GM12878 (cell line): Measurements from ENCODE around the gene DDX51. TPM values are rescaled to one million over a fixed set of nuclear protein-coding genes. Genes with fewer than 3 reads are reported as not detected.

Source experiments
- ATAC-seq: fragments of 200-7000 bp; cut with Tn5 transposase; 3 replicates; pipeline ENCODE4 v1.9.1; 2020; ENCODE audit warnings: mild to moderate bottlenecking, moderate library complexity
- BruUV-seq: library from RNA; stranded (reverse); fragments of 400-500 nt; replicated peaks from 2 replicates; lab custom pipeline; 2021; lab: Mats Ljungman, UMichigan
- CTCF ChIA-PET: fragments of 300-600 bp; sonication (Branson Sonifier 250); formaldehyde crosslinking; extraction: SDS; loops from one replicate; lab custom pipeline; 2021; ENCODE audit warnings: inconsistent platforms; lab: Yijun Ruan, JAX
- POLR2A ChIA-PET: fragments of 350-600 bp; formaldehyde crosslinking; extraction: SDS; loops from one replicate; lab custom pipeline; 2021; ENCODE audit warnings: inconsistent platforms; lab: Charles Lee
- RAD21 ChIA-PET: fragments of 300-600 bp; sonication (Branson Sonifier 250); formaldehyde crosslinking; loops from one replicate; lab custom pipeline; 2023; ENCODE audit warnings: antibody characterized with exemption; ENCODE audit not compliant: unreplicated experiment; lab: Charles Lee
- SMC1A ChIA-PET: fragments of 300-600 bp; sonication (Branson Sonifier 250); formaldehyde crosslinking; loops from one replicate; lab custom pipeline; 2023; ENCODE audit not compliant: unreplicated experiment, uncharacterized antibody; lab: Charles Lee
- DNase-seq: peaks from one replicate; pipeline ENCODE4 v3.0.0-alpha.2; 2011; ENCODE audit warnings: low read depth, low spot score
- FAIRE-seq: peaks from 3 replicates; lab custom pipeline; 2011; peaks lifted over from hg19 to GRCh38; lab: Jason Lieb, UNC
- H2AFZ ChIP-seq: 2 replicates; pipeline ENCODE4 v1.6.0; 2011; ENCODE audit warnings: low read depth, low read length, control low read depth; ENCODE audit not compliant: control insufficient read depth
- H3K27ac ChIP-seq: 2 replicates; pipeline ENCODE4 v1.5.1; 2011; ENCODE audit warnings: control low read depth; ENCODE audit not compliant: control insufficient read depth, insufficient read depth
- H3K27me3 ChIP-seq, 2 experiments: replicated peaks in 1 of 2; 2 replicates each; pipeline versions ENCODE4 v1.6.0 to v1.6.1; 2011; ENCODE audit warnings: low read length in 1 of 2; ENCODE audit not compliant: control insufficient read depth in 2 of 2, insufficient read depth in 2 of 2
- H3K36me3 ChIP-seq, 2 experiments: 2 replicates each; pipeline ENCODE4 v1.5.1; 2011; ENCODE audit warnings: low read length in 1 of 2; ENCODE audit not compliant: control insufficient read depth in 2 of 2, insufficient read depth in 2 of 2
- H3K4me1 ChIP-seq: 2 replicates; pipeline ENCODE4 v1.6.1; 2011; ENCODE audit warnings: mild to moderate bottlenecking, low read length, moderate library complexity, mixed read lengths; ENCODE audit not compliant: control insufficient read depth, insufficient read depth
- H3K4me2 ChIP-seq: 2 replicates; pipeline ENCODE4 v1.6.0; 2011; ENCODE audit warnings: control low read depth; ENCODE audit not compliant: control insufficient read depth, insufficient read depth
- H3K4me3 ChIP-seq: fragments of 200-600 bp; sonication (generic); 2 replicates; pipeline ENCODE4 v1.5.1; 2016
- H3K79me2 ChIP-seq: 2 replicates; pipeline ENCODE4 v1.6.0; 2011; ENCODE audit warnings: low read length; ENCODE audit not compliant: control insufficient read depth, insufficient read depth
- H3K9ac ChIP-seq: 2 replicates; pipeline ENCODE4 v1.8.0; 2011; ENCODE audit warnings: low read length, control low read depth, mixed read lengths; ENCODE audit not compliant: control insufficient read depth, insufficient read depth
- H3K9me3 ChIP-seq: replicated peaks from 3 replicates; pipeline ENCODE4 v1.5.1; 2011; ENCODE audit warnings: mild to moderate bottlenecking, low read length; ENCODE audit not compliant: control insufficient read depth, insufficient read depth
- H4K20me1 ChIP-seq: 2 replicates; pipeline ENCODE4 v1.6.0; 2011; ENCODE audit not compliant: control insufficient read depth, insufficient read depth
- CBX5 ChIP-seq: sonication (generic); IDR thresholded peaks from 2 replicates; pipeline ENCODE4 v1.6.1; 2016; ENCODE audit warnings: low read depth, moderate library complexity, mild to moderate bottlenecking, inconsistent platforms
- EGR1 ChIP-seq, 2 experiments: IDR thresholded peaks; 1 replicate in 1 of 2; 2 replicates in 1 of 2; pipeline ENCODE4 v1.6.1; 2011 to 2012; ENCODE audit warnings: low read depth in 2 of 2, low read length in 2 of 2, borderline replicate concordance in 1 of 2, mild to moderate bottlenecking in 1 of 2, moderate library complexity in 1 of 2
- ETV6 ChIP-seq, 2 experiments: fragments of 450-650 bp in 1 of 2; IDR thresholded peaks in 1 of 2; conservative IDR thresholded peaks in 1 of 2; 2 replicates each; pipeline ENCODE4 v1.6.1; 2014; ENCODE audit warnings: antibody characterized with exemption in 1 of 2, borderline replicate concordance in 1 of 2, low read depth in 1 of 2, mild to moderate bottlenecking in 1 of 2, moderate library complexity in 1 of 2
- IRF4 ChIP-seq: IDR thresholded peaks from 2 replicates; pipeline ENCODE4 v1.6.1; 2011; ENCODE audit warnings: low read depth, low read length
- KDM1A ChIP-seq: fragments of 200-600 bp; sonication (generic); IDR thresholded peaks from 2 replicates; pipeline ENCODE4 v1.6.1; 2016; ENCODE audit warnings: borderline replicate concordance
- LARP7 ChIP-seq: fragments of 450-650 bp; IDR thresholded peaks from 2 replicates; pipeline ENCODE4 v1.6.1; 2017; ENCODE audit warnings: mild to moderate bottlenecking
- MYB ChIP-seq: fragments of 150-350 bp; IDR thresholded peaks from 2 replicates; pipeline ENCODE4 v1.6.1; 2014; ENCODE audit warnings: mild to moderate bottlenecking, low read depth, low read length, borderline replicate concordance
- SIX5 ChIP-seq: IDR thresholded peaks from 2 replicates; pipeline ENCODE4 v1.6.1; 2011; ENCODE audit warnings: mild to moderate bottlenecking, low read depth, low read length, moderate library complexity; ENCODE audit not compliant: severe bottlenecking
- SP1 ChIP-seq: IDR thresholded peaks from one replicate; pipeline ENCODE4 v1.6.1; 2011; ENCODE audit warnings: low read depth, low read length
- TARDBP ChIP-seq: IDR thresholded peaks from 2 replicates; pipeline ENCODE4 v1.6.1; 2016; ENCODE audit warnings: borderline replicate concordance
- ZBTB33 ChIP-seq: fragments of 450-650 bp; IDR thresholded peaks from 2 replicates; pipeline ENCODE4 v1.6.1; 2017; ENCODE audit warnings: mild to moderate bottlenecking
- ZBTB4 ChIP-seq: fragments of 450-650 bp; formaldehyde crosslinking; IDR thresholded peaks from 2 replicates; pipeline ENCODE4 v1.4.0; 2022; ENCODE audit warnings: mild to moderate bottlenecking, moderate library complexity
- ZBTB40 ChIP-seq: fragments of 450-650 bp; IDR thresholded peaks from 2 replicates; pipeline ENCODE4 v1.6.1; 2016; ENCODE audit warnings: mild to moderate bottlenecking, moderate library complexity, borderline replicate concordance
- ZNF217 ChIP-seq: fragments of 450-650 bp; IDR thresholded peaks from 2 replicates; pipeline ENCODE4 v1.6.1; 2017; ENCODE audit warnings: antibody characterized with exemption, mild to moderate bottlenecking
- ZSCAN29 ChIP-seq: fragments of 450-650 bp; IDR thresholded peaks from 2 replicates; pipeline ENCODE4 v1.6.1; 2017; ENCODE audit warnings: mild to moderate bottlenecking, moderate library complexity
- WGBS: methylation state at CpG from one replicate; pipeline ENCODE4 v1.1.6; 2016; ENCODE audit warnings: low lambda C conversion rate; ENCODE audit not compliant: insufficient replicate concordance, insufficient coverage; ENCODE audit errors: missing lambda C conversion rate; 5-methylcytosine and 5-hydroxymethylcytosine counted together
- in situ Hi-C: fragments of 300-500 bp; cut with MboI; formaldehyde crosslinking; loops from 9 replicates; pipeline ENCODE4 v1.14.3; 2018; ENCODE audit warnings: mixed read lengths
- intact Hi-C: fragments of 100-400 bp; cut with micrococcal nuclease; formaldehyde crosslinking; loops from one replicate; pipeline ENCODE4 v1.14.2; 2022; ENCODE audit not compliant: unreplicated experiment
- polyA plus RNA-seq, 11 experiments: library from polyadenylated mRNA; depleted of rRNA in 4 of 11; unstranded in 6 of 11; stranded (reverse) in 5 of 11; fragments of >200 nt; fragmentation: Nextera tagmentation in 4 of 11; fragmentation: Illumina TruSeq in 1 of 11; extraction: Ambion mirVana in 4 of 11; extraction: Trizol in 1 of 11; gene quantifications; 1 replicate in 1 of 11; 2 replicates in 10 of 11; pipeline versions ENCODE4 v1.2.1 to v1.2.3, GENCODE V29; 2011 to 2016; ENCODE audit warnings: inconsistent platforms in 2 of 11, missing spikeins in 2 of 11, low read depth in 1 of 11
- total RNA-seq, 4 experiments: library from RNA; depleted of rRNA in 3 of 4; stranded (reverse); fragments of >200 nt in 3 of 4; fragmentation: Illumina TruSeq in 1 of 4; extraction: Trizol in 1 of 4; gene quantifications; 2 replicates each; pipeline versions ENCODE4 v1.2.1 to v1.2.3, GENCODE V29; 2013 to 2021

The DDX51 gene
- total and polyA plus RNA-seq, 10 of the 15 experiments (the other 5 are each of a cell fraction or from before 2014, with no cell fraction given): 0.97 to 29.1 (median 9.8) TPM

GRCh38 chr12:132111654-132112304 is 32.3 kb downstream of the DDX51 start:
- no peak overlapping the region for H3K27ac ChIP-seq
- no peak overlapping the region for H3K9ac ChIP-seq
- no peaks in the 10 kb centered on the region for H3K27me3 ChIP-seq
- no peak for ATAC-seq
- H3K4me1 ChIP-seq: no peaks in the 10 kb centered on the region
- DNase-seq: no peak
- ChIA-PET RAD21 (no interaction called here), SMC1A (no interaction called here), POLR2A (no interaction called here), CTCF (no interaction called here)
- H3K79me2 ChIP-seq: no peaks in the 10 kb centered on the region
- no peak overlapping the region for H3K4me2 ChIP-seq
- in situ Hi-C loops: no loop called here
- no TSS peak for BruUV-seq
- no peaks in the 10 kb centered on the region for H4K20me1 ChIP-seq
- H2AFZ ChIP-seq: no peak overlapping the region
- 90% methylated on average over 19 of the region's 19 CpGs for WGBS
- H3K9me3 ChIP-seq: no peaks in the 10 kb centered on the region
- intact Hi-C loops: no loop called here
- no peak for FAIRE-seq
- H3K36me3 ChIP-seq: peaks cover 8 to 23% of the 10 kb centered on the region in 2 experiments; a peak in 3 of 4 replicates
- no peak overlapping the region for H3K4me3 ChIP-seq
- TF ChIP-seq SP1 (no peak), ETV6 (conservative IDR thresholded peaks at IDR 0.05 in 1 of 2, IDR thresholded peaks at IDR 0.05 in 1 of 2; ENCODE audit: borderline replicate concordance in 1 of 2, low read depth in 1 of 2) (no peak), CBX5 (no peak), LARP7 (no peak), ZBTB40 (no peak), EGR1 (IDR thresholded peaks at IDR 0.05; ENCODE audit: borderline replicate concordance in 1 of 2, low read depth in 2 of 2, low read length in 2 of 2) (no peak), SIX5 (no peak), IRF4 (no peak), ZBTB33 (no peak), ZSCAN29 (no peak), MYB (no peak), ZBTB4 (CRISPR knock-in tag) (no peak), ZNF217 (no peak), TARDBP (no peak), KDM1A (no peak)
